Measurements from ENCODE around the gene SIM2.

Gene SIM2

DNA sequence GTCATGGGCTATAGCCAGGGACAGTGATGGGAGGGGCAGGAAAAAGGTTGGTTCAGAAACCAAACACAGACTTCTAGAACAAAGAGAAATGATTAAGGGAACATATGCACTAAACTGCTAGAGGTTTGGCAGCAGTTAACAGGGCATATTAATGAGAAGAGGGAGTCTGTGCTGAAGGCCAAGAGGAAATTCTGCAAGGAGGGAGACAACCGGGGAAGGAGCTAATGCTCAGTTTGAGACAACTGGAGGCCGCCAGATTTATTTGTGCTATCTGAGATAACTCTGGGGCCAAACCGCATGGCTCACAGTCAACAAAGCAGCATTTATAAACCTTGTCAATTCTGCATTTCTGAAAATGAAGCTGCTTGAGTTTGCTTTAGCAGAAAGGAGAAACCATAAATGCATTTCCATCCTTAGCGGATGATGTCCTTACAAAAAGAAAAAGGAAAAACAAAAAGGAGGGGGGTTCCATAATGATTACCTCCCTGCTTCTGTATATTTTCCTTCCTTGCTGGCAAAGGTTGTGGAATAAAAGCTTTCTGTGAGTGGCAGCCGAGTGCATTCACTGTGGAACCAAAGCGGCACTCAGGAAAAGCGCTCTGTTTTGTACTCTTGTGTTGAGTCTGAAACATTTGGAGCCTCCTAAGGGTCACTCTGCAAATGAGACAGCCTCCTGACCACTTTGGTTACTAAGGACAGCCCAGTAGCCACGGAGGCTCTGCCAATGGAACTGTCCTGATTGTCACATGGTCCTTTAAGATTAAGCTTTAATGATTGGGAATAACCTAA is 70.3 kb downstream of the SIM2 start:
- DNase-seq = no peak

DNA sequence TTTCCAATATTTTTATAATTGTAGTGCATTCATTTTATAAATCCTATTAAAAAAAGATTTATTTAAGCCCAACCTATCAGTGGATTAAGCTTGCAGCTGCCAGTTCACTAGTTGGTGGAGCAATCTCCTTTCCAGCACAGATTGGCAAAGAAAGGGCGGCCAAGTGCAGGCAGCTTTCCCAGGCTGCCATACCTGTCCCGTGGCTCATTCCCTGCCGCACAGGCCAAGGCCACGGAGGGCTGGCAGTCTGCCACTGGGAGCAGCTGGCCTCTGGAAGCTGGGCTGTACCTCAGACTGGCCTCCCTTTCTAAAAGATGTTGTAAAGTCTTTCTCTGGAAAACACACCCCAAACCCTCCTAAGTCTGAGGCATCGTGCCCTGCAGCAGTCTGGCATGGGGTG is 74.2 kb downstream of the SIM2 start:
- DNase-seq = no peak

DNA sequence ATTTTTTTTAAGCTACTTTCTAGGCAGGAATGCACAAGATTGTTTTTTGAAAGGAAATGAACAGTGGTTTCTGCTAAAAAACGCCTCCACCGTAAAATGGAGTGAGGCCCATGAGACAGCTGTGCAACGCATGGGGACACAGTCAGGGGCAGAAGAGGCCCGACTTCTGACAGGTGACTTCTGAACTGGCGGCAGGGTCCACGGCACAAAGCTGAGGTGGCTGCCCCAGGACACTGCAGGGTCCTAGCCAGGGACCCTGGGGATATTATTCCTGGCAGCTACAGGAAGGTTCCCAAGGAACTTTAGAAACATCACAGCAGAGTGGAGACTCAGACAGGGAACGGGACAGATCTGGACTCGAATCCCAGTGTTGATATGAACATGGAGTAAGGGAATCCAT is 75.1 kb downstream of the SIM2 start:
- DNase-seq = no peak

DNA sequence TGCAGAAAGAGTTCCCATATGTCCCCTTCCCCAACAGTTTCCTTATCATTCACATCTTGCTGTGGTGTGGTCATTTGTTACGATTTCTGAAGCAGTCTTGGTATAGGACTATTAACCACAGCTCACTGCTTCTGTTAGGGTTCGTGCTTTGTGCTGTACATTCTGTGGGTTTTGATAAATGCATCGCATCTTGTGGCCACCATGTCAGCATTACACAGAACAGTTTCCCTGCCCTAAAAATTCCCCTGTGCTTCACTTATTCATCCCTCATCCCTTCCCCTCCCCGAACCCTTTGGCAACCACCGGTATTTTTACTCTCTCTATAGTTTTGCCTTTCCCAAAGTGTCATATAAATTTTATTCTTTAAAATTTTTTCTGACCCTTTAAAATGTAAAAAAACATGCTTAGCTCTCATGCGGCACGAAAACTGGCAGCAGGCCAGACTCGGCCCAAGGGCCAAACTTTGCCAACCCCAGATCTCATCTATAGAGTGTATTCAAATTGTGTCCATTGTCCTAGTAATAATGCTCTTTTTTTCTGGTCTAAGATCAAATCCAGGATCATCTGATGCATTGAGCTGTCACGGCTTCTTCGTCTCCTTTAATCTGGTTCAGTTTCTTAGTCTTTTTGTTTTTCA is 78.2 kb downstream of the SIM2 start:
- no peak for DNase-seq

DNA sequence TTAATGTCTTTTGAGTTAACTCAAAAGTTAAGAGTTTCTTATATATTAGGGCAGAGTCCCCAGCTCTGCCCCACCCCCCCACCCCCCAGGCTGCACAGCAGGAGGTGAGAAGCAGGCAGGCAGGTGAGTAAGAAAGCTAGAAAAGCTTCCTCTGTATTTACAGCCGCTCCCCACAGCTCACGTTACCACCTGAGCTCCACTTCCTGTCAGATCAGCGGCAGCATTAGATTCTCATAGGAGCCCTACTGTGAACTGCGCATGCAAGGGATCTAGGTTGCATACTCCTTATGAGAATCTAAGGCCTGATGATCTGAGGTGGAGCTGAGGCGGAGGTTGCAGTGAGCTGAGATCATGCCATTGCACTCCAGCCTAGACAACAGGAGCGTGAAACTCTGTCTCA is 81.9 kb downstream of the SIM2 start:
- DNase-seq = no peak

DNA sequence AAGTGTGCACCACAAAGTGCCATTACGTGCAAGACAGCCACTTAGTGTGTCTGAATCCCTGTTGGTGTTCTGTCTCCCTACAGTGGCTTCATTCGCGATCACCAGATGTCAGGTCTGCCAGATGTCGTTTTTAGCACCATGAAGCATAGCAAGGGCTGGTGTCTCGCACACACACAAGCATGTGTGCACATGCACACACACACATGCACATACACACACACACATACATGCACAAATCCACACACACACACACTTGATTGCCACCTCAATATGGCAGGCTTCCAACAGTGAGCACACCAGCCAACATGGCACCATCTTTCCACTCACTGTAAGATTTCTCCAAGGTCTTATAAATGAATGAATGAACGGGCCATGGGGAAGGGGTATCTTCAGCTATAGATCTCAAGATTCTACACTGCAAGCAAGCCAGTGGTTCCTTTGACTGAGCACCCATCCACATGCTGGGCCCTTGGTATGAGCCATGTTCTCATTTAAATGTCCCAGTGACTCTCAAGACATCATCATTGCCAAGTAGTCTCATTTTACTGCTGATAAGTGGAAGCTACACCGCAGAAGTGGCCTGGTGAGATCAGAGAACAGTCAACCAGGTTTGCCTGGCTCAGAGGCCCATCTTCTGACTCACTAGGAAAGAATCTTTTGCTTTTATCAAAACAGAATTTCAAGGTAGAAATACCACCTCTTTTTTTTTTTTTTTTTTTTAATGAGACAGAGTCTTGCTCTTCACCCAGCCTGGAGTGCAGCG is 84.9 kb downstream of the SIM2 start:
- no peak for DNase-seq

DNA sequence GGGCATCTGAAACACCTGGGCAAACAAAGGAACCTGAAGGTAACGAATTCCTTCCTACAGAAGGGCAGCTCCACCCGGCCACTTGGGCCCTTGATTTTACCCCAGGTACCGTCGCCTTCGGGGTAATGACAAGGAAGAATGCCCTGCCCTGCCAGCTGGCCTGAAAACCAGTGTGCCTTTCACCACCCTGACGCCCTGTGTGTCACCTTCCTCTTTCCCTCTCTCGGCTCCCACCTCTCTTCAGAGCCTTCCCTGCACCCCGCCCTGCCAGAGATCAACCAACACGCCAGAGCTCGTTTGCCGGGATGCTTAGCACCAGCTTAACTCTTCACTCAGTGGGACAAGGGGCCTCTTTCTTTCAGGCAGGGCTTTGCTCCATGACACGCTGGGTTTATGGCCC is 86.0 kb downstream of the SIM2 start:
- DNase-seq = no peak

DNA sequence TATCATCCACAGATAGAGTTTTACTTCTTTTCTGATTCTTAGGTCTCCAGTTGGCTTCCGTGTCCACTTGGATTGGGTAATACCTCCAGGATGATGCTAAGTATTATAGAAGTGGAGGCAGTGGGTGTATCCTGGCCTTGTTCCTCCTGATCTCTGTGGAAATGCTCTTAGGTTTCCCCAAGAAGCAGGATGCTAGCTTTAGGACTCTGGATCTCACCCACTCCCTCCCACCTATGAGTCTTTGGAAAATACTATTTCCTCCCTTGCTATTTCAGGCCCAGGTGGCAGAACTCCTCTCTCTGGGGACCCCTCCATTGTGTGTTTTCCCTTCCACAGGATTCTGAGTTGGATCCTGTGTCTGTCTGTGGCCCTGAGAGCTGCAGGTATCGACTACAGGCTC is 86.7 kb downstream of the SIM2 start:
- no peak for DNase-seq

DNA sequence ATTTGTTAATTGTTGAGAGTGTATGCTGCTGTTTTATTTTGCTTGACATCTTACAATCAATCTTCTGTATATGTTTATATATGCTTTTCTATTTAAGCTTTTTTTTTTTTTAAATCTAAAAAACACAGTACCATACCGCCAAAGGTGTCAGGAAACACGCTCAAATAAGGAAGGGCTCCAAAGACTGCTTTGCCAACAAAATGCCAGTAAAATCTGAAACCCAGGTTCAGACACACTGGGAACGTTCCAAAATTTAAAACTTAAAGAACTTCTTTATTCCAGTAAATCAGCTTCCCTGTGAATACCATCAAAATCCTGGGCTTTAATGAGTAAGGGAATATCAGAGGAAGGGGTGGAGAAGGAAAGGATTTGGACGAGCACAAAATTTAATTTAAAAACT is 87.3 kb downstream of the SIM2 start:
- DNase-seq = no peak

DNA sequence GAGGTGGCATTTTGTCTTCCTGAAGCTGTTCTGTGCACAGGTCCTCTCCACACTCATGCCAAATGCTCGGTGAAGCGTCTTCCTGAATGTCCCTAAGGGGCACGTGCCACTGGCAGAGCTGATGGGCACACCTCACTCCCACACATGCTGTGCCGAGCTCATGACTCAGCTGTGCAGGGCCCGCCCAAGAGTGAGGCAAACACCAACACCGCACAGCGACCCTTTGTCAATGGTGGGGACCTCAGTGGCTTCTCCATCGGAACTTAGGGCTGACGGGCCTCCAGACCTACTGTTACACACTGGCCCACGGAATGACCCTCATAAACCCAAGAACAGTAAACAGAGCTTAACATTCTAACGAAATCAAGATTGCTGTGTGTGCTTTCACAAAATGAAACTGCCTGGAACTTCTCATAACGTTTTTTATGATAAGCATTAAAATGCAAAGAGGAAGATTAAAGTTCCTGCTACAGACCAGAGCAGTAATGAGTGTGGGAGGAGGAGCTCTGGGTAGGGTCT is 89.3 kb downstream of the SIM2 start:
- no peak for DNase-seq

DNA sequence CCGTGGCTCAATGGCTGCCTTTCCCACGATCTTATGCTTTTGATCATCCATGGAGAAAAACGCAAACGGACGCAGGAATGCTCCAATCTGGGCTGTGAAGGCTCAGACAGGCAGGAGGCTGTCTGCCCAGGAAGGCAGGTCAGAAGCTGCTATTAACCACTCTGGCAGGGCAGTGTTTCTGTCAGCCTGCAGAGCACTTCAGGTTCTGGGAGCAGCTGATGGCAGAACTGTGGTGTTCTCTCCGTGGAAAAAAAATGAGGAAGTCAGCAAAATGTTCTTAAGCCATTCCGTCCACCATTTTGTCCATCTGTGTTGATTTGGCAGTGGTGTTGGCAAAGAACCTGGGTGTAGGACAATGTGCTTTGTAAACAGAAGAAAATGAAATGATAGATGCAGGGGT is 91.7 kb downstream of the SIM2 start:
- no peak for DNase-seq

DNA sequence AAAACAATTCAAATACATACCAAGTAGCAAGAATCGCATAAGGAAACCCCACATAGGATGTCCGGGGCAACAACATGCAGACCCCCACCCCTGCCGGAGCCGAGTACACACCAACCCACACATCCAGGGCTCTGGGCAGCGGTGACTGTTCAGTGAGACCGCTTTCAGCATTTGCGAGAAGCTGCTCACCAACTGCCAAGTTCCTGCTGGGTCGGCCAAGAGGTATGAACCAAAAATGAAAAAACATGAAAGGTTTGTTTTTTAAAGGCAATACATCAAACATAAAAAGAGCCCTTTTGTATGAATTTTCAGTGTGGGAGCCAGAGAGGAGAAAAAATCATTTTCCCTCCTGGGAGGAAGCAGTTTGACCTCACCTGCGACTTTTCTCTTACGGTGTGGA is 92.3 kb downstream of the SIM2 start:
- no peak for DNase-seq

DNA sequence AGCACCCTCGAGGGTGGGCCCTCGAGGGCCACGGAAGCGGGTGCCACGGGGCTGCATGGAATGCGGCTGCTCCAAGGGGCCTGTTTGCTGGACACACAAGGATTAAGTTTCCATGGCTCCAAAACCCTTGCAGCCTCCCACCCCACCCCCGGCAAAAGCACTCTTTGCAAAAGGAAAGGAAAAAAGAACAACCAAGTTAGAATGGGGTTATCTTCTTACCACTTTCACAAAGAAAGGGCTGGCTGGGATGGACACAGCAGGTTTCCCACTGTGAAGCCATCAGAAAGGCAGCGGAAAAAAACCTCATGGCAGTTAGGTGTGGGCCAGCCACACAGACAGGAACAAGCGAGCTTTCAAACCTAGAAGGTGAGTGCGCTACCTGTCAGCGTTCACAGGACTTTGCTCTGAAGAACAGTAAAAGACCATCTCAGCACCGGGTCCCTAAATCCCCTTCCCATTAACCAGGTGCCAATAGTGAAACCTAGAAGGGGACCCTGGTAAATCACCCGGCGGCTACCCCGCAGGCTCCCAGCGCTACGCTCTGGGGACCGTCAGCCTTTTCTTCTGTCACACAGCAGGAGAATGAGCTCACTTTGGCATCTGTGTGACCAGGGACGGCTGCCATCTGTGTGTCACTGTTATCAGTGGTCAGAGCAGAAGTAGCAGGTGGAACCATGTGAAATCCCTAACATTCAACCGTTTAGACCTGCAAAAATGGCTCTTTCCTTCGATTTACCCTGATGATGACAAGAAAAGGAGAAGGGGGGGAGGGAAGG is 93.0 kb downstream of the SIM2 start:
- no peak for DNase-seq

DNA sequence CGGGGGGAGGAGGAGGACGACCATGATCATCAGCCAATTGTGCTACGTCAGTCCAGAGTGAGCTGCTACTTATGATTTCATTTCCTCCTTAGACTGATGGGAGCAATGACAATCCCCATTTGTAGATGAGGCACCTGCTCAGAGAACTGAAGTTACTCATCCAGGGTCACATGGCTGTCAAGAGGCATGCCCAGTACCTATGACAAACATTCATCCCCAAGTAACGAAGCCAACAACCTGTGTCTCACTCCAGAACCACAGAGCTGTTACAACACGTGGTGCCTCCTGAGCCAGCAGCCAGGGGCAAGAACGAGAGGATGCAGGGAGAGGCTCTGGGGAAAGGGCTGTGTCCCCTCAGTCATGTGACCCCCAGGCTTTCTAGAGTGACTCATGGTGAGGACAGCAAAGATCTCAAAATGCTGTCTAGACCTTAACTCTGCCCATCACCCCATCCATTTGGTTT is 93.6 kb downstream of the SIM2 start:
- no peak for DNase-seq

DNA sequence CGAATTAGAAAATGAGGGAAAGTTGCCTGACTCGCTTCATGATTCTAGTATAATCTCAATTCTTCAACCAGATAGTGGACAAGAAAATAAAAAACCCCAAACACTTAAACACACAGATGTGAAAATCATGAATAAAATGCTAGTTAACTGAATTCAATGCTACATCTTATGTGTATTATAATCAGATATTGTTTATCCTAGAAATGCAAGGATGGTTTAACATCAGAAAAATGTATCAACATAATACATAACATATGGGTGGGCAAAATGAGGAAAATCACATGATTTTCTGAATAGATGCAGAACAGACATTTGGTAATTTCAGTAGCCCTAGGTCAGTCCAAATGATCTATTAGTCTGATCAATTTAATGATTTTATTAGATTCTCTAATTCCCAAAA is 97.2 kb downstream of the SIM2 start:
- DNase-seq = no peak

DNA sequence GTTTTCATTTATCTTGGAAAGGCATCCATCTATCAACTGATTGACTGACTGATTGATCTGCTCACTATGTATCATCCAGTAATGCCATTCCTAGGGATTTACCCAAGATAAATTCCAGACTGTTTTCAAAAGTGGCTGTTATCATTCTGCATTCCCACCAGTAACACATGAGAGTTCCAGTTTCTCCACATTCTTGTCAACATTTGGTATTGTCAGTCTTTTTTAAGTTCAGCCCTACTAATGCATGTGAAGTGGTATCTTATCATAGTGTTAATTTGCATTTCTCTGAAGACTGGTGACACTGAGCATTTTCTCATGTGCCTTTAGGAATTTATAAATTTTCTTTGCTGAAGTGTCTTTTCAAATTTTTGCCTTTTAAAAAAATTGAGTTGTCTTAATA is 99.6 kb downstream of the SIM2 start:
- DNase-seq = no peak

Measured in stimulated activated CD8-positive, alpha-beta memory T cell treated with anti-CD3 and anti-CD28 coated beads, Interleukin-4, amount 100 ng/mL, for 48 hours (primary cell).